ENCODE results near the gene XPO1. TPM values are rescaled to one million over a fixed set of nuclear protein-coding genes. Genes with fewer than 3 reads are reported as not detected.
A peak's percentile ranks its signal among the peaks of the same experiment; 100 is the strongest.
"Not testable (repeated sequence)": the region's sequence is repeated elsewhere in the genome, so short reads cannot be mapped to it uniquely, and the experiment has no call there.

Gene XPO1
- total and polyA plus RNA-seq, 2 experiments from 2014 or later = 115 to 485 TPM

GRCh38 chr2:61469424-61470121, 68.6 kb downstream of the XPO1 start (continued):
- TF ChIP-seq CTCF (conservative IDR thresholded peaks at IDR 0.05; ENCODE audit: low read depth in 2 of 2) = no peak
- no peak for TF ChIP-seq ZNF114 (CRISPR knock-in tag; IDR thresholded peaks at IDR 0.05)
- TF ChIP-seq CREB1 (CRISPR knock-in tag; IDR thresholded peaks at IDR 0.05; ENCODE audit: low read depth) = no peak
- TF ChIP-seq NANOG (IDR thresholded peaks at IDR 0.05; ENCODE audit: borderline replicate concordance) = no peak
- no peak for TF ChIP-seq POLR2AphosphoS5 (IDR thresholded peaks at IDR 0.05; ENCODE audit: low read depth)
- no peak for TF ChIP-seq EZH2 (IDR thresholded peaks at IDR 0.05; ENCODE audit: low read depth, unreplicated experiment)
- no peak for TF ChIP-seq JUNB (IDR thresholded peaks at IDR 0.05; ENCODE audit: unreplicated experiment)
- TF ChIP-seq STAT1 (IDR thresholded peaks at IDR 0.05; ENCODE audit: unreplicated experiment) = no peak
- TF ChIP-seq ETS1 (IDR thresholded peaks at IDR 0.05) = no peak

GRCh38 chr2:61468231-61468630, 69.9 kb downstream of the XPO1 start:
- H3K4me1 ChIP-seq (ENCODE audit: insufficient read depth) = peaks cover 18% of the 10 kb centered on the region
- not testable (repeated sequence) for H3K4me3 ChIP-seq; H3F3A ChIP-seq (replicated peaks; ENCODE audit: low read depth); H3K27me3 ChIP-seq (ENCODE audit: insufficient read depth); ATAC-seq; H3K27me3 Mint-ChIP-seq (ENCODE audit: insufficient read depth, low read depth, poor library complexity); H2AFZ ChIP-seq; DNase-seq (ENCODE audit: low spot score); H3K9me2 ChIP-seq (ENCODE audit: insufficient read depth); H3K27ac Mint-ChIP-seq; H3K36me3 ChIP-seq (ENCODE audit: insufficient read depth); H3K9me3 Mint-ChIP-seq; H3K4me3 Mint-ChIP-seq; H3K27ac ChIP-seq (ENCODE audit: low read depth)
- Mint-ChIP-seq H3K36me3 (ENCODE audit: low read depth) (peaks cover 30% of the 10 kb centered on the region), H3K4me1 (peaks cover 30% of the 10 kb centered on the region)
- peaks cover 82% of the 10 kb centered on the region for H3K79me2 ChIP-seq (replicated peaks; ENCODE audit: insufficient read depth)
- peak overlapping the region; percentile 21; the same call in 1 of the 2 replicates for H3K4me2 ChIP-seq
- H4K20me1 ChIP-seq (replicated peaks; ENCODE audit: insufficient read depth) = peaks cover 30% of the 10 kb centered on the region

GRCh38 chr2:61465045-61465444, 73.1 kb downstream of the XPO1 start:
- no peak for DNase-seq (ENCODE audit: low spot score)
- Mint-ChIP-seq H3K27me3 (ENCODE audit: insufficient read depth, low read depth, poor library complexity) (peaks cover 7% of the 10 kb centered on the region), H3K4me1 (peaks cover 26% of the 10 kb centered on the region), H3K27ac (no peak overlapping the region), H3K9me3 (no peaks in the 10 kb centered on the region), H3K36me3 (ENCODE audit: low read depth) (peaks cover 22% of the 10 kb centered on the region), H3K4me3 (no peak overlapping the region)
- H3K9me2 ChIP-seq (ENCODE audit: insufficient read depth) = no peaks in the 10 kb centered on the region
- no peak overlapping the region for H2AFZ ChIP-seq
- no peak for ATAC-seq
- H3K27ac ChIP-seq (ENCODE audit: low read depth) = no peak overlapping the region
- peaks cover 100% of the 10 kb centered on the region for H3K79me2 ChIP-seq (replicated peaks; ENCODE audit: insufficient read depth)
- H4K20me1 ChIP-seq (replicated peaks; ENCODE audit: insufficient read depth) = peaks cover 56% of the 10 kb centered on the region
- no peaks in the 10 kb centered on the region for H3K27me3 ChIP-seq (ENCODE audit: insufficient read depth)
- H3F3A ChIP-seq (replicated peaks; ENCODE audit: low read depth) = no peaks in the 10 kb centered on the region
- H3K36me3 ChIP-seq (ENCODE audit: insufficient read depth) = no peaks in the 10 kb centered on the region; the same call in 1 of the 2 replicates
- peaks cover 18% of the 10 kb centered on the region for H3K4me1 ChIP-seq (ENCODE audit: insufficient read depth)
- H3K4me2 ChIP-seq = no peak overlapping the region
- no peak overlapping the region for H3K4me3 ChIP-seq
- TF ChIP-seq ZNF331 (CRISPR knock-in tag; IDR thresholded peaks at IDR 0.05; ENCODE audit: low read depth) = no peak
- TF ChIP-seq POLR2AphosphoS5 (IDR thresholded peaks at IDR 0.05; ENCODE audit: low read depth) = no peak
- TF ChIP-seq CREB1 (CRISPR knock-in tag; IDR thresholded peaks at IDR 0.05; ENCODE audit: low read depth) = no peak
- no peak for TF ChIP-seq CTCF (conservative IDR thresholded peaks at IDR 0.05; ENCODE audit: low read depth in 2 of 2)
- no peak for TF ChIP-seq ZNF114 (CRISPR knock-in tag; IDR thresholded peaks at IDR 0.05)
- TF ChIP-seq ETS1 (IDR thresholded peaks at IDR 0.05) = no peak
- TF ChIP-seq EZH2 (IDR thresholded peaks at IDR 0.05; ENCODE audit: low read depth, unreplicated experiment) = no peak

Measured in GM23338 (cell line).